Naive thymus-derived CD4-positive, alpha-beta T cell (primary cell): Measurements from ENCODE around the gene BCKDHB. TPM values are rescaled to one million over a fixed set of nuclear protein-coding genes. Genes with fewer than 3 reads are reported as not detected.

ENCODE experiments used
- ATAC-seq: fragments of 150-1000 bp; cut with Tn5 transposase; 2 replicates; pipeline ENCODE4 v1.10.0; 2021; ENCODE audit warnings: mild to moderate bottlenecking, moderate library complexity
- CTCF ChIA-PET: fragments of 350-600 bp; sonication (Branson Sonifier 250); formaldehyde crosslinking; loops from one replicate; lab custom pipeline; 2021; ENCODE audit warnings: antibody characterized with exemption; lab: Charles Lee
- POLR2A ChIA-PET: fragments of 350-600 bp; sonication (Branson Sonifier 250); formaldehyde crosslinking; loops from one replicate; lab custom pipeline; 2021; ENCODE audit warnings: antibody characterized with exemption, inconsistent platforms; lab: Charles Lee
- DNase-seq, 9 donors: peaks; one replicate each; pipeline versions ENCODE4 v3.0.0 to v3.0.0-alpha.2; 2020 to 2022; ENCODE audit warnings: mixed read lengths in 1 of 9
- H3K27ac ChIP-seq: one replicate; pipeline ENCODE4 v1.7.0; 2013; ENCODE audit warnings: mild to moderate bottlenecking, low read depth, low read length, moderate library complexity
- H3K27me3 ChIP-seq, 2 donors: one replicate each; pipeline ENCODE4 v1.7.0; 2013; ENCODE audit warnings: low read length in 2 of 2, mild to moderate bottlenecking in 2 of 2, moderate library complexity in 2 of 2; ENCODE audit not compliant: control insufficient read depth in 2 of 2, insufficient read depth in 2 of 2
- H3K36me3 ChIP-seq, 3 experiments: 1 replicate in 2 of 3; 2 replicates in 1 of 3; pipeline ENCODE4 v1.7.0; 2013; ENCODE audit warnings: low read length in 3 of 3, mild to moderate bottlenecking in 3 of 3, moderate library complexity in 1 of 3; ENCODE audit not compliant: insufficient read depth in 3 of 3, control insufficient read depth in 2 of 3
- H3K4me1 ChIP-seq, 2 donors: one replicate each; pipeline ENCODE4 v1.7.0; 2013; ENCODE audit warnings: low read length in 2 of 2, mild to moderate bottlenecking in 2 of 2, moderate library complexity in 1 of 2; ENCODE audit not compliant: control insufficient read depth in 2 of 2, insufficient read depth in 2 of 2
- H3K4me3 ChIP-seq: 2 replicates; pipeline ENCODE4 v1.7.0; 2013; ENCODE audit warnings: mild to moderate bottlenecking, low read length
- H3K9me3 ChIP-seq, 3 experiments: 1 replicate in 2 of 3; 2 replicates in 1 of 3; pipeline ENCODE4 v1.7.0; 2013; ENCODE audit warnings: low read length in 3 of 3; ENCODE audit not compliant: control insufficient read depth in 2 of 3
- H3K27ac Mint-ChIP-seq, 9 donors: one replicate each; pipeline ENCODE4 v1.8.0; 2020 to 2022; ENCODE audit warnings: mixed read lengths in 9 of 9, mild to moderate bottlenecking in 8 of 9, moderate library complexity in 5 of 9, inconsistent platforms in 2 of 9
- H3K27me3 Mint-ChIP-seq, 5 donors: one replicate each; pipeline ENCODE4 v1.8.0; 2021 to 2022; ENCODE audit warnings: mixed read lengths in 5 of 5, mild to moderate bottlenecking in 1 of 5
- H3K36me3 Mint-ChIP-seq, 5 donors: one replicate each; pipeline ENCODE4 v1.8.0; 2020 to 2022; ENCODE audit warnings: mixed read lengths in 5 of 5, mild to moderate bottlenecking in 3 of 5, inconsistent platforms in 1 of 5
- H3K4me1 Mint-ChIP-seq, 7 donors: one replicate each; pipeline ENCODE4 v1.8.0; 2020 to 2022; ENCODE audit warnings: mixed read lengths in 7 of 7, mild to moderate bottlenecking in 3 of 7, inconsistent platforms in 1 of 7
- H3K4me3 Mint-ChIP-seq, 10 donors: one replicate each; pipeline ENCODE4 v1.8.0; 2020 to 2022; ENCODE audit warnings: mild to moderate bottlenecking in 10 of 10, mixed read lengths in 10 of 10, moderate library complexity in 6 of 10, inconsistent platforms in 2 of 10
- H3K9me3 Mint-ChIP-seq, 11 donors: one replicate each; pipeline ENCODE4 v1.8.0; 2020 to 2022; ENCODE audit warnings: mixed read lengths in 11 of 11, mild to moderate bottlenecking in 4 of 11, inconsistent platforms in 1 of 11, moderate library complexity in 1 of 11
- intact Hi-C, 2 donors: fragments of 100-400 bp; cut with micrococcal nuclease; formaldehyde crosslinking; loops; one replicate each; pipeline ENCODE4 v1.15.1; 2023
- polyA plus RNA-seq, 2 donors: library from polyadenylated mRNA; unstranded; fragments of 300-500 nt; fragmentation: Illumina TruSeq; gene quantifications; one replicate each; pipeline ENCODE4 v1.2.3, GENCODE V29; 2021
- total RNA-seq, 6 experiments: library from RNA in 5 of 6; stranded (reverse) in 5 of 6; gene quantifications; 1 replicate in 5 of 6; 2 replicates in 1 of 6; pipeline ENCODE4 v1.2.3 and lab custom pipeline; 2021 to 2026

The BCKDHB gene
- total and polyA plus RNA-seq, 7 experiments from 2014 or later, result 13.8 to 24.3 (median 18.6) TPM

- Histone ChIP-seq H3K9me3 (no peaks in the 10 kb centered on the region), H3K27me3 (no peaks in the 10 kb centered on the region), H3K4me3 (no peak overlapping the region), H3K36me3 (no peaks in the 10 kb centered on the region), H3K27ac (no peak overlapping the region), H3K4me1 (peaks cover 7 to 17% of the 10 kb centered on the region in 2 donors)
- peaks cover 0 to 4% (median 0%) of the 10 kb centered on the region in 7 donors for H3K4me1 Mint-ChIP-seq
- DNase-seq (no peak), ATAC-seq (no peak)
- no peak overlapping the region for H3K4me3 Mint-ChIP-seq
- POLR2A ChIA-PET, result interaction anchor here (0.9 kb wide), 1 partner anchor 60 kb away, joined by 3 read pairs; no protein-coding TSS in a partner anchor
- no peak overlapping the region for H3K27ac Mint-ChIP-seq
- CTCF ChIA-PET, result no interaction called here
- intact Hi-C loops, result loop anchor here (1.0 to 2.0 kb wide), 2 partner anchors 59 to 60 kb away; partner anchors contain the start of gene BCKDHB (in 2 of the 2)
- peaks cover 0 to 29% (median 18%) of the 10 kb centered on the region in 5 donors for H3K36me3 Mint-ChIP-seq
- no peaks in the 10 kb centered on the region for H3K27me3 Mint-ChIP-seq
- no peaks in the 10 kb centered on the region for H3K9me3 Mint-ChIP-seq
Measured at GRCh38 chr6:80165819-80166218, 59.3 kb downstream of the BCKDHB start.

- ChIA-PET POLR2A (interaction anchor here (1.5 kb wide), 1 partner anchor 9 kb away, joined by 4 read pairs; no protein-coding TSS in a partner anchor), CTCF (no interaction called here)
- H3K27me3 Mint-ChIP-seq, result no peaks in the 10 kb centered on the region
- H3K36me3 ChIP-seq, result no peaks in the 10 kb centered on the region
- H3K4me1 ChIP-seq, result no peaks in the 10 kb centered on the region
- H3K4me1 Mint-ChIP-seq, result peaks cover 0 to 3% (median 0%) of the 10 kb centered on the region in 7 donors
- peaks cover 0 to 52% (median 32%) of the 10 kb centered on the region in 5 donors for H3K36me3 Mint-ChIP-seq
- intact Hi-C loops, result no loop called here
- H3K9me3 ChIP-seq, result no peaks in the 10 kb centered on the region
- no peaks in the 10 kb centered on the region for H3K9me3 Mint-ChIP-seq
- H3K27ac Mint-ChIP-seq, result no peak overlapping the region
- H3K27me3 ChIP-seq, result no peaks in the 10 kb centered on the region
- no peak overlapping the region for H3K27ac ChIP-seq
- ATAC-seq, result no peak
- DNase-seq, result no peak
- H3K4me3 ChIP-seq, result no peak overlapping the region
- no peak overlapping the region for H3K4me3 Mint-ChIP-seq
Measured at GRCh38 chr6:80170433-80170832, 64.0 kb downstream of the BCKDHB start.

- no peak overlapping the region for H3K27ac Mint-ChIP-seq
Measured at GRCh38 chr6:80173411-80173810, 66.9 kb downstream of the BCKDHB start.

GRCh38 chr6:80174900-80175572, 68.6 kb downstream of the BCKDHB start:
- Histone ChIP-seq H3K36me3 (no peaks in the 10 kb centered on the region), H3K27me3 (no peaks in the 10 kb centered on the region), H3K4me1 (no peaks in the 10 kb centered on the region), H3K4me3 (no peak overlapping the region), H3K27ac (no peak overlapping the region), H3K9me3 (no peaks in the 10 kb centered on the region)
- intact Hi-C loops, result no loop called here
- H3K27ac Mint-ChIP-seq, result no peak overlapping the region
- no peaks in the 10 kb centered on the region for H3K9me3 Mint-ChIP-seq
- ChIA-PET CTCF (no interaction called here), POLR2A (no interaction called here)
- H3K27me3 Mint-ChIP-seq, result no peaks in the 10 kb centered on the region
- peaks cover 0 to 3% (median 0%) of the 10 kb centered on the region in 7 donors for H3K4me1 Mint-ChIP-seq
- ATAC-seq, result no peak
- H3K4me3 Mint-ChIP-seq, result no peak overlapping the region
- H3K36me3 Mint-ChIP-seq, result peaks cover 0 to 46% (median 30%) of the 10 kb centered on the region in 5 donors
- DNase-seq, result no peak

More at GRCh38 chr6:80173411-80173810, 66.9 kb downstream of the BCKDHB start:
- no peak for DNase-seq
- no peaks in the 10 kb centered on the region for H3K27me3 Mint-ChIP-seq
- peaks cover 0 to 3% (median 0%) of the 10 kb centered on the region in 7 donors for H3K4me1 Mint-ChIP-seq
- H3K9me3 Mint-ChIP-seq, result no peaks in the 10 kb centered on the region
- Histone ChIP-seq H3K36me3 (no peaks in the 10 kb centered on the region), H3K4me1 (no peaks in the 10 kb centered on the region), H3K27ac (no peak overlapping the region), H3K27me3 (no peaks in the 10 kb centered on the region), H3K9me3 (no peaks in the 10 kb centered on the region), H3K4me3 (no peak overlapping the region)
- POLR2A ChIA-PET, result no interaction called here
- ATAC-seq, result no peak
- H3K4me3 Mint-ChIP-seq, result no peak overlapping the region
- peaks cover 0 to 60% (median 43%) of the 10 kb centered on the region in 5 donors for H3K36me3 Mint-ChIP-seq
- CTCF ChIA-PET, result no interaction called here
- intact Hi-C loops, result no loop called here

GRCh38 chr6:80179695-80180094, 73.2 kb downstream of the BCKDHB start:
- CTCF ChIA-PET, result no interaction called here
- Histone ChIP-seq H3K9me3 (no peaks in the 10 kb centered on the region), H3K4me3 (no peak overlapping the region), H3K36me3 (no peaks in the 10 kb centered on the region), H3K4me1 (no peaks in the 10 kb centered on the region), H3K27me3 (no peaks in the 10 kb centered on the region), H3K27ac (no peak overlapping the region)
- Mint-ChIP-seq H3K9me3 (peaks cover 0 to 8% (median 0%) of the 10 kb centered on the region in 11 donors), H3K27me3 (no peaks in the 10 kb centered on the region), H3K27ac (no peak overlapping the region), H3K4me3 (no peak overlapping the region), H3K4me1 (peaks cover 0 to 3% (median 0%) of the 10 kb centered on the region in 7 donors), H3K36me3 (peaks cover 2 to 42% (median 24%) of the 10 kb centered on the region in 5 donors)
- intact Hi-C loops, result no loop called here
- ATAC-seq (no peak), DNase-seq (no peak)
- POLR2A ChIA-PET, result no interaction called here

- DNase-seq (no peak), ATAC-seq (no peak)
- Mint-ChIP-seq H3K27ac (no peak overlapping the region), H3K27me3 (no peaks in the 10 kb centered on the region), H3K4me1 (no peaks in the 10 kb centered on the region), H3K36me3 (peaks cover 2 to 43% (median 31%) of the 10 kb centered on the region in 5 donors), H3K4me3 (no peak overlapping the region), H3K9me3 (peaks cover 0 to 15% (median 8%) of the 10 kb centered on the region in 11 donors)
- Histone ChIP-seq H3K27ac (no peak overlapping the region), H3K36me3 (no peaks in the 10 kb centered on the region), H3K9me3 (no peaks in the 10 kb centered on the region), H3K4me3 (no peak overlapping the region), H3K27me3 (no peaks in the 10 kb centered on the region), H3K4me1 (no peaks in the 10 kb centered on the region)
- POLR2A ChIA-PET, result no interaction called here
- intact Hi-C loops, result no loop called here
- CTCF ChIA-PET, result no interaction called here
Measured at GRCh38 chr6:80181352-80182081, 75.0 kb downstream of the BCKDHB start.
